IPS DF 4.7 (cell line): Measurements from ENCODE around the gene LRCH3.

Source experiments
- DNase-seq: peaks from one replicate; pipeline ENCODE4 v3.0.0-alpha.2; 2013; ENCODE audit warnings: low spot score; ENCODE audit errors: extremely low read depth

LRCH3 gene

DNA sequence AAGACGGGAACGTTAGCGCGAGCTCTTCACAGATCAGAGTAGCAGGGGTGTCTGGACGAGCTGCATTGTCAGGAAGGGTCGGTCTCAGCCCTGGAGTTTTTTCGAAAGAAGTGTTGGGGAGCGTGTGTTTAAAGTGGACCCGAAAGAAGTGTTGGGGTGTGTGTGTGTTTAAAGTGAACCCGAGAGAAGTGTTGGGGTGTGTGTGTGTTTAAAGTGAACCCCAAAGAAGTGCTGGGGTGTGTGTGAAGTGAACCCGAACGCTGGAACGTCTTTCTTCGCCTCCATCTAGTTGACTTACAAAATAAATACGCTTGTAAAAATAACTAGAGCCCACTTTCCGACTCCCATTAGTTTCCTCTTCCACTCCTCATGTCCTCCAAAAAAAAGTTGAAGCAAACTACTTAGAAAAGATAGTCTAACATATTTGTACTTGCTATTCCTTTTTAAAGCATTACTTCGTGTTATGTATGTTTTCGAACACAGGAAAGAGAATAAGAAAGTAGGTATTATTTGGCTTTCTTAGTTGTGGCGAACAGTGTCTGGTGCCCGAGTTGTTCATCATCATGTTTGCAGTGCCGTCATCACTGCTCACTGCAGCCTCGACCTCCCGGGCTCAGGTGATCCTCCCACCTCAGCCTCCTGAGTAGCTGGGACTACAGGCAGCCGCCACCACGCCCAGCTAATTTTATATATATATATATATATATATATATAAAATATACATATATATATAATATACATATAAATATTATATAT lies 1.0 kb downstream of the LRCH3 start:
- no peak for DNase-seq

DNA sequence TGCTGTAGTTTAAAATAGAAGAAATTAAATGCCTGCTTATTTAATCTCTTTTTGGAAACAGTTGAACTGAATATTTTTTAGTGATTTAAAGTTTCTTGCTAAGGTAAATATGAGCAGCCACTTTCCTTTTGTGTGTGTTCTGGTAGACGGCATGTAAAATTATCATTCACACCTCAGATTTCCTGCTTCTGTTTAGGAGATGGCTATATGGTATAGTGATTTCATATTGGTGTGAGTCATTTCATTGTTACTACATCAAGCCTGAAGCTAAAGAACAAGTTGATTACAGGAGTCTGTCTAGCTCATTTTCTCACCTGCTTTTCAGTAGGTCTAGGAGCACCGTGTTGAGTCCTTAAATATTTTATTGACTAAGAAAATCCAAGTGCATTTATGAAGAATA lies 2.2 kb downstream of the LRCH3 start:
- no peak for DNase-seq

DNA sequence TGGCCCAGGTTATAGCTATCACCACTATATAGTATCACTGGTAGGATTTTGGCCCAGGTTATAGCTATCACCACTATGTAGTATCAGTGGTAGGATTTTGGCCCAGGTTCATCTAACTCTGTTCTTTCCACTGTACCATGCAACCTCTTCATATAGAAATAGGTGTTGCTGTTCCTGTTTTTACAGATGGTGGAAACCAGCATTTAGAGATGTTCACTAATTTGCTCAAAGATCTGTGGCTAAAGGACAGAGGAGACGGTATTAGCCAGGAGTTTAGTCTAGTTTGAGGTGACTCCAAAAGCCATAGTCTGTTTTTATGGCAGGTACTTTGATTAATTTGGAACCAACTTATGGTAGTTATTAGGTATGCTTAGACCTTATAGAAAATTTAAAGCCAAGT lies 3.1 kb downstream of the LRCH3 start:
- DNase-seq: no peak

DNA sequence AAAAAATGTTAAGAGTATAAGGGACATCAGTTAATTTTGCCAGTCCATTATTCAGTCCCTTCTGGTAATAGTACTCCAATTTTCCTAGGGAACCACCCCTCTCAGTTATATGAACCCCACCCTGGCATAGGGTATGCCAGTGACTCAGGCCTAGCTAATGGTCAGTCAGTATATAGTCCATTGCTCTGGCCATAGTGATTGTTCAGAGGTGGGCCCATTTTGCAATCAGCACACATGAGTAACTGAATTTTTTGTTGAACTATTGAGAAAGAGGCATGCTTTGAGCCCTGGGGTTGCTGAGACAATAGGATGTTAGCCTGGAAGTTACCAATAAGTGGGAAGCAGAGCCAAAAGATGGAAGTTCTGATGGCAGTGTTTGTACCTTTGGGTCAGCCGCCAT lies 4.1 kb downstream of the LRCH3 start:
- no peak for DNase-seq

DNA sequence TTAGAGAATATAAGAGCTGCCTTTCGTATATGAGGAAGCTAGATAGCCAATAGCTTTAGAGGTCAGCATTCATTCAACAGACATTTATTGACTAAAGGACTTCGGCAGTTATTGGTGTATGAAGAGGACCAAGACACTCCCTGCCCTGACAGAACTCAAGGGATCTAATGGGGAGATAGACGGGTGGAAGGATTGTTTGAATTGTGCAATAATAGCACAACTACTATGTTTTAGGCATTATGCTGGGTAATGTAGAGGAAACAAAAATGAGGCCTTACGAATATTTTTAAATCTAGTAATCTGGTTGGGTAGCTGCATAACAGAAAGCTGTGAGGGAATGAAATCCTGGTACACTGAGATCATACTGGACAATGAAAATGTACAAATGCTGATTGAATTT lies 5.0 kb downstream of the LRCH3 start:
- DNase-seq: no peak

DNA sequence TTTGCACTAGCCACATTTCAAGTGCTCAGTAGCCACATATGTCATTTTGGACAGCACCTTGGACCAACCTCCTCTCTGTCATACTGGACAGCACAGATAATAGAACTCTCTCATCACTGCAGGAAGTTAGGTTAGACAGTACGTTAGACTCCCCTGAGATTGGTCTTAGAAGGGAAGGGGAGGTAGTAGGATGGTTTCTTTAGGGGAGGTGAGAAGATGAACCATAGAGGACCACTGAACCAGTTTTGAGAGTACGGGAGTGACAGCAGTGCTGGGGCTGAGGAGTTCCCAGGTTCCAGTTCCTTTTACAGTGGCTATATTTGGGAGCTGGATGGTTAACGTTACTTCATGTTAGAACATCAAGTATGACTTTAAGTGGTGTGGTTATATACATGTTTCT lies 7.8 kb downstream of the LRCH3 start:
- no peak for DNase-seq

DNA sequence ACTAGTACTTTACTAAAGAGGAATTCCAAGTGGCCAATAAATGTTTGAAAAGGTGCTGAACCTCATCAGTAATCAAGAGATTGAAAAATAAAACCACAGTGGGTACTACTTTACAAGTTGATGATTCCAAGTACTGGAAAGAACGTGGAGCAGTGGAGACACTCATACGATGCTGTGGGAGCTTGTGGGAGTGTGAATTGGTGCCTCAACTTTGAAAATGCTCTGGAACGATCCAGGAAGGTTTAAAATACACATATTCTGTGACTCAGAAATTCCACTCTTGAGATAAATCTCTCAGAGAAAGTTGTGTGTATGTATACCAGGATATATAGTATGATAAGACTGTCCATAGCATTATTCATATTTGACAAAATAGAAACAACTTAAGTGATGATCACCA lies 9.3 kb downstream of the LRCH3 start:
- no peak for DNase-seq

DNA sequence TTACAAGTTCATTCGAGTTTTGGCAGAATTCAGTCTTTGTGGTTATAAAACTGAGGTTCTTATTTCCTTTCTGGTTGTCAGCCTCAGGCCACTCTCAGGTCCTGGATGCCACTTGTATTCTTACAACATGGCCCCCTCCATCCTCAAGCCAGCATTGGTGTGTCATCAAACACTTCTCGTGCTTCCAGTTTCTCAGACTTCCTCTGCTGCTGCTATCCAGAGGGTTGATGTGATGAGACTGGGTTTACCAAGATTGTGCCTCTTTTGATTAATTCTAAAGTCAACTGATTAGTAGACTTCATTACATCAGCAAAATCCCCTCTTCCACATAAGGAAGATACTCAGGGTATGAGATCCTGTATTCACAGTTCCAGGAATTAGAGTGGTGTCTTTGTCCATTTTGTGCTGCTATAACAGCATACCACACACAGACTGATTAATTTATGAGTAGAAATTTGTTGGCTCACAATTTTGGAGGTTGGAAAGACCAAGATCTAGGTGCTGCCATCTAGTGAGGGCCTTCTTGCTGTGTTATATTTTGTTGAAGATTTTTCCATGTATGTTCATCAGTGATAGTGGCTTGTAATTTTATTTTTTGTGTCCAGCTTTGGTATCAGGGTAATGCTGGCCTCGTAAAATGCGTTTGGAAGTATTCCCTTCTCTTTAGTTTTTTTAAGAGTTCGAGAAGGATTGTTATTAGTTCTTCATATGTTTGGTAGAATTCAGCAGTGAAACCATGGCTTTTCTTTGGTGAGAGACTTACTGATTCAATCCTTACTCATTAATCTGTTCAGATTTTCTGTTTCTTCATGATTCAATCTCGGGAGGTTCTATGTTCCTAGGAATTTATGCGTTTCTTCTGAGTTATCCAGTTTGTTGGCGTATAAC lies 11.1 kb downstream of the LRCH3 start:
- no peak for DNase-seq

DNA sequence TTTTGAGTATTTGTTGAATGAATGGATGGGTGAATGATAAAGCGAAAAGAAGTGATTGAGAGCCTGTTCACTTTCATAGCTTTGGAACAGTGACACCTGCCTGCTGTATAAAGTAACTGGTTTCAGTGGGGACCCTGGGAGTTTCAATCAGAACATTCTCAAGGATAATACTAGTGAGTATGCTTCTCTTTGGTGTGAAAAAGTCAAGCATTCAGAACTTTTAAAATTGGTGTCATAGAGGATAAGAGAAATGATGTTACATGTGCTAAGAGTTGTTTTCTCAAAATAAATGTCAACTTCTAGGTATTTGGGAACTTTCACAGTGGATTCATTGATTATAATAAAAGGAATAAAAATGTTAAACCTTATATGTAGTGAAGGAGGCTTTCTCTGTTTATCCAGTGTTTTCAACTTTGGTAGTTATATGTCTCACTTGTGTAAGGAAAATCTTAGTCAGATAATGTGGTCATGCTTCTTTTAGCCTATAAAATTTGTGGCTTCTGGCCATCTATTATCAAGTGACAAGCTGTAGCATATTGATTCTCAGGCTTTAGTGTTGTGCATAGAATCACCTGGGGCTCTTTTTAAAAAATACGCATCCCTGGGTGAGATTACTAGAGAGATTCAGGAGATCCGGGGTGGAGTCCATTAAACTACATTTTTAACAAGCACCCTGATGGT lies 11.9 kb downstream of the LRCH3 start:
- no peak for DNase-seq

DNA sequence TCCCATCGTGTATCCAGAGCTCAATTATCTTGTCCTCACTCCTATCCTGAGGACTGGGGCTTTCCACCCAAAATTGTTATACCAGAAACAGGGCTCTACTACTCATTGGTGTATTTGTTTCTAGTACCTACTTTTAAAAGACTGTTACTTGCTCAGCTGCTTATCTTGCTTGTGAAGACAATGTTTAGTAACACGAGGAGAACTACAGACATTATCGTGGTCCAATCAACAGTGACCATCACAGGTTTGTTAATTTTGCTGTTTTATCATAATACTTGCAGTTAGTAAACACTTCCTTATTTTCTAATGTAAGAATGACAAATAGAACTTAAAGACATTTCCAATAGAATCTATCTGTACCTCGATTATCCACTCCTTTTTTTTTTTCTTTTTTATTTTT lies 13.5 kb downstream of the LRCH3 start:
- no peak for DNase-seq

DNA sequence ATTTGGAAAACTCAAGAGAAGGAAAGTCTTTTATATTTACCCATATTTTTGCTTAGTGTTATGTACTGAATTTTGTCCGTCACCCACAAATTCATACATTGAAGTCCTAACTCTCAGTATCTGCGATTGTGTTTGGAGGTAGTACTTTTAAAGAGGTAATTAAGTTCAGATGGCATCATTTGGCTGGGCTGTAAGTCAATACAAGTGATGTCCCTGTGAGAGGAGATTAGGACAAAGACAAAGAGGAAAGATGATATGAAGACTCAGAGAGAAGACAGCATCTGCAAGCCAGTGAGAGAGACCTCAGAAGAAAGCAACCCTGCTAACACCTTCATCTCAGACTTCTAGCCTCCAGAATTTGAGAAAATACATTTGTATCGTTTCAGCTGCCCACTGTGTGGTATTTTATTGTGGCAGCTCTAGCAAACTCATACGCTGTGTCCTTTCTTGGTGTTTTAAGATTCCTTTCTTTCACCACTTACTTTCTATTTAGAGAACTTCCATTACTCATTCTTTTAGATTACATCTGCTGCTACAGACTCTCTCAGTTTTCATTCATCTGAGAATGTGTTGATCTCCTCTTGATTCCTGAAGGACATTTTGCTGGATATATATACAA lies 17.0 kb downstream of the LRCH3 start:
- DNase-seq: no peak

DNA sequence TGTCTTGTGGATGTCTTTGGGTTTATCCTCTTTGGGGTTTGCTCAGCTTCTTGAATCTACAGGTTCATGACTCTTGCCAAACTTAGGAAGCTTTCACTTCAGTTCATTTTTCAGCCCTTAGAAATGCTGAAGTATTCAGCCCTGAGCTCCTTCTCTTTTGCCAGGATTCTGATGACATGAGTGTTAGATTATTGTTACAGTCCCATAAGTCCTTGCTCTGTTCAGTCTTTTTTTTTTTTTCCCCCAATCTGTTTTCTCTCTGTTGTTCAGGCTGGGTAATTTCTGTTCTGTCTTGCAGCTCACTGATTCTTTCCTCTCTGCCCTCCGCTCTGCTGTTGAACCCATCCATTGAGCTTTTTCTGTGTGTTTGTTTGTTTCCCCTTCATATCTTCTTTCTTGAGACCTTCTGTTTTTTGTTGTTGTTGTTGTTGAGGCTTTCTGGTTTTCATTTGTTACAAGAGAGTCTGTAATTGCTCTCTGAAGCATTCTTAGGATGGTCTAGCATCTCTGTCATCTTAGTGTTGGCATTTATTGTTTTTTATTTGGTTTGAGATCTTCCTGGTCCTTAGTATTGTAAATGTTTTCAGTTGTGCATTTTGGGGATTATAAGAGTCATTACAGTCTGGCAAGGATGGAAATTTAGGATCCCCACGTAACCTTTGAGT lies 18.4 kb downstream of the LRCH3 start:
- no peak for DNase-seq

DNA sequence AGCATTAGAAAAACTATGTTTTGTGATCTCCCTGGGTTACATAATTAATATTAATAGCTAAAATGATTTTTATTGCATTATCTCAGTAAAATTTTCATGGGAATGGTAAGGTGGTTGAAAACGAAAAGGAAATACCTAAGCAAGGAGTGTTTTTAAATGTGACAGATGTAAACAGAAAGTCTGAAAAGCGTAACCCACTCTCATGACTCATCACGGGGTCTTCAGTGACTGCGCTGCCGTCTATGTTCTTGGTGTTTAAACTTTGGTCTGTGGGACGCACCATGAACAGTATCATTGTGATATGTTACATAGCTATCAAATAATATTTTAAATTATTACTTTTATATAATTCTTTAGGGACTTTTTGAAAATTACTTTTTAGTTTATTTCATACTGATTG lies 19.8 kb downstream of the LRCH3 start:
- DNase-seq: no peak

DNA sequence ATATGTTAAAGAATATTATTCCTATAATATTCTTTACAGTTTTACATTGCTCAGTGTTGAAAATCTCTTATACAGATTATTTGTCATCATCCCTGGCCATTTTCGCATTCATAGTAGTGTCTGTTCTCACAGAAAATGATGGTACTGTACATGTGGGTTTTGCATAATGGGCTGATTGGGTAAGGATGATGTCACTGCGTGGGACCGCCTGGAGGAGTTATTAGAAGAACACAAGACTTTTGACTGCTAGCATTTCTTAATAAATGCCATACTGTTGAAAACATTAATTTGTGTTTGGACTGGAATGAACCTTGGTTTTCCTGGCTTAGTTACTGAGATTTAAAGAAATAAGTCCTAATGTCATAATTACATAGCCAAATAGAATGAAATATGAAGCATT lies 20.3 kb downstream of the LRCH3 start:
- no peak for DNase-seq

DNA sequence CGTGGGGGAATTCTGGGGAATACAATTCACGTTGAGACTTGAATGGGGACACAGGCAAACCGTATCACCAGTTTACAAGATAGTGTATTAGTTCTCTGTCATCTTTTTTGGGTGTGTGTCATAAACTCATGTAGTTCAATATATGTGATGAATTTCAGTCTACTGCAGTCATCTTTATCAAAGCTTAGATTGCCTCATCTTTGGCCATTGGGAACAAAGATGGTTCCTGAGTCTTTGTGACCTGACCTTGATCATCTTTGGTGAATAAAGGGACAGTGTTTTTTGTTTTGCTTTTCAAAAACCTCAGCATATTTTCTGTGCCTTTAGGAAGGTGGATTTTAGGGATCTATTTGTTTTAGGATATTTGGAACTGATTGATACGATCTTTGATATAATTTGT lies 23.3 kb downstream of the LRCH3 start:
- no peak for DNase-seq

DNA sequence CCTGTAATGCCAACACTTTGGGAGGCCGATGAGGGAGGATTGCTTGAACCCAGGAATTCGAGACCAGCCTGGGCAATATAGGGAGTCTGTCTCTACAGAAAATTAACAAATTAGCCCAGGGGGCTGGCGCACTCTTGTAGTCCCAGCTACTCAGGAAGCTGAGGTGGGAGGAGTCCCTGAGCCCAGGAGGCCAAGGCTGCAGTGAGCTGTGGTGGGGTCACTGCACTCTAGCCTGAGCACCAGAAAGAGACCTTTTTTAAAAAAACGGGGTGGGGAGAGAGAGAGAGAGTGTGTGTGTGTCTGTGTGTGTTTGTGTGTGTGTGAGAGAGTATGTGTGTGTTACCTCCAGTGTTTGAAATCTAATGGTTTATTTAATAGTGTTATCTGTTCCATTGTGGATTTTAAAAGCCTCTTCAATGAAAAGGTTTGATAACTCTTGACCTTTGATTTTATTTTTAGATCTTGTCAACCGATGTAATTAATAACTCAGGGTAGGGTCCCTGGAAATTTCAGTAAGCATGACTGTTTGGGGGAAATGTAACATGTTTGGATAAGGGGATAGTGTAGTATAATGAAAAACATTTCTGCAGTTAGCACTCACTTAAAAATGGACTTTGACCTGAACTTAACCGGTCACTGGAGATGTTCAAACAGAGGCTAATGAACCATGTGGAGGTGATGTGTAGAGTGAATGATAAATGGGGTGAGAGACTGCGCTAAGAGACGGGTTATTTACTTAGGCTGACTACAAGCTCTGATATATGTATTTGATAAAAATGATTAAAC lies 29.7 kb downstream of the LRCH3 start:
- no peak for DNase-seq

DNA sequence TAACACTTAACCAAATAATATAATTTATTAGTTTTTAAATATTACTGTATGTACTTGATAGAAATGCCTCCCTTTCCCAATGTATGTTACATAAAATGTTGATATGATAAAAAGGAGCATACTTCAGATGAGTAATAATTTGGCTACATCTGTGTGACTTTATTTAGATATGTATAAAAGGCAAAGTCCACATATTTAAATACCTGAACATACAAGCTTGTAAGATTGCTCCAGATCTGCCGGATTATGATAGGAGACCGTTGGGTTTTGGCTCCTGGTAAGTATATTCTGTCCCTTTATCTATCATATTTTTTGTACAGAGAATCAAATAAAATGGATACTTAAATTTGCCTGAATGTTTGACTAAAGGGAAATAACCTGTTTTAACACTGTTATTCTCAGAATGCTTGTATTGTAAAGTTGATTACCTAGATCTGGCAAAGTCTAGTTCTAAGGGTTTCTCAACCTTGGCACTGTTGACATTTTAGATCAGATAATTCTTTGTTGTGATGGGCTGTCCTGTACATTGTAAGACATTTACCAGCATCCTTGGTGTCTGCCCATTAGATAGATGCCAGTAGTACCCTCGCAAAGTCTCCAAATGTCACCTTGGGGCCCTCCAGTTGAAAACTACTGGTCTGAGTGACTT lies 38.5 kb downstream of the LRCH3 start:
- no peak for DNase-seq

DNA sequence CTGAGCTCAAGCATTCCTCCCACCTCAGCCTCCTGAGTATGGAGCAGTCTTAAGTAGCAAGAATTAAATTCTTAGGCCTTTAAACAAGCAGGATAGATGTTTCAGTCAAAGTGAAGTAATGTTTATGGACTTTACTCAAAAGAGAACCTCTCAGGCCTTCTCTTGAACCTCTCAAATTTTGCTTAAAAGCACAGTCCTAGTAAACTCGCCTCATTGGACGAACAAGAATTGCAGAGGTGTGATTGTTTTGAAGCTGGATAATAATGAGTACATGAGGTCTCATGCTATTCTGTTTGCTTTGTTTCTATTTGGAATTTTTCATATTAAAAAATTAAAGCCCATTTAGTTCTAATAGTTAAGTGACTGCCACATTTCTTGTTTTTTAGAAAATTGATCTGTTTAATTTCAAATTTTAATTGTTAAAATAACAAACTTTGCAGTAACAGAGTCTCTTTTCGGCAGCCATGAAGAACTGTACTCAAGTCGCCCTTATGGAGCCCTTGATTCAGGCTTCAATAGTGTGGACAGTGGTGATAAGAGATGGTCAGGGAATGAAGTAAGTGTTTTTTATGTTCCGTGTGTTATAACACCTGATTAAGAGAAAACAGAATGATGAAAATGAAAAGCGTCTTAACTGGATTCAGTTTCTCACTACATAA lies 39.4 kb downstream of the LRCH3 start:
- no peak for DNase-seq

DNA sequence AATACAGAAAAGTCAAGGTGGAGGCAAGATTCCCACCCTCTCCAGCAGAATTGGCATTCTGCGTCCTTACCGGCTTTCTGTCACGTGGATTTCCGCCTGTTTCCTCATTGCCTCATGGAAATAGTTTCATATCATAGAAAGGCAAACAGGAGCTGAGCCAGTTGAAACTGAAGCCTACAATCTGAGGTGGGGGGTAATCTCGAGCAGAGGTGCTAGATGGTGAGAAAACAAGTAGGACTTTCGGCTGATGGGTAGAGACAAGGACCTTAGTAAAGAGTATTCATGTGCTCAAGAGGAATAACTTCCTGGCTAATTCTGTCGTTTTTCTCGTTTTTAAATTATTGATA lies 39.9 kb downstream of the LRCH3 start:
- DNase-seq: no peak
